ENCODE results near the gene EIPR1. TPM values are rescaled to one million over a fixed set of nuclear protein-coding genes. Genes with fewer than 3 reads are reported as not detected.

EIPR1 gene
- total RNA-seq, 1 donor from 2014 or later = 27.9 TPM

GRCh38 chr2:3162442-3163077, 215.1 kb downstream of the EIPR1 start:
- peaks cover 38% of the 10 kb centered on the region for H3K36me3 Mint-ChIP-seq
- no peaks in the 10 kb centered on the region for H3K27me3 Mint-ChIP-seq (ENCODE audit: low read depth)
- no peak for DNase-seq (ENCODE audit: low spot score in 2 of 2, unreplicated experiment in 2 of 2)
- H3K9me3 Mint-ChIP-seq = peaks cover 26% of the 10 kb centered on the region
- H3K4me3 Mint-ChIP-seq = no peak overlapping the region
- TF ChIP-seq, protein P1, sequence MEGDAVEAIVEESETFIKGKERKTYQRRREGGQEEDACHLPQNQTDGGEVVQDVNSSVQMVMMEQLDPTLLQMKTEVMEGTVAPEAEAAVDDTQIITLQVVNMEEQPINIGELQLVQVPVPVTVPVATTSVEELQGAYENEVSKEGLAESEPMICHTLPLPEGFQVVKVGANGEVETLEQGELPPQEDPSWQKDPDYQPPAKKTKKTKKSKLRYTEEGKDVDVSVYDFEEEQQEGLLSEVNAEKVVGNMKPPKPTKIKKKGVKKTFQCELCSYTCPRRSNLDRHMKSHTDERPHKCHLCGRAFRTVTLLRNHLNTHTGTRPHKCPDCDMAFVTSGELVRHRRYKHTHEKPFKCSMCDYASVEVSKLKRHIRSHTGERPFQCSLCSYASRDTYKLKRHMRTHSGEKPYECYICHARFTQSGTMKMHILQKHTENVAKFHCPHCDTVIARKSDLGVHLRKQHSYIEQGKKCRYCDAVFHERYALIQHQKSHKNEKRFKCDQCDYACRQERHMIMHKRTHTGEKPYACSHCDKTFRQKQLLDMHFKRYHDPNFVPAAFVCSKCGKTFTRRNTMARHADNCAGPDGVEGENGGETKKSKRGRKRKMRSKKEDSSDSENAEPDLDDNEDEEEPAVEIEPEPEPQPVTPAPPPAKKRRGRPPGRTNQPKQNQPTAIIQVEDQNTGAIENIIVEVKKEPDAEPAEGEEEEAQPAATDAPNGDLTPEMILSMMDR (IDR thresholded peaks at IDR 0.05; ENCODE audit: unreplicated experiment) = no peak
- H3K27ac Mint-ChIP-seq = no peak overlapping the region
- no peaks in the 10 kb centered on the region for H3K4me1 Mint-ChIP-seq

DNA sequence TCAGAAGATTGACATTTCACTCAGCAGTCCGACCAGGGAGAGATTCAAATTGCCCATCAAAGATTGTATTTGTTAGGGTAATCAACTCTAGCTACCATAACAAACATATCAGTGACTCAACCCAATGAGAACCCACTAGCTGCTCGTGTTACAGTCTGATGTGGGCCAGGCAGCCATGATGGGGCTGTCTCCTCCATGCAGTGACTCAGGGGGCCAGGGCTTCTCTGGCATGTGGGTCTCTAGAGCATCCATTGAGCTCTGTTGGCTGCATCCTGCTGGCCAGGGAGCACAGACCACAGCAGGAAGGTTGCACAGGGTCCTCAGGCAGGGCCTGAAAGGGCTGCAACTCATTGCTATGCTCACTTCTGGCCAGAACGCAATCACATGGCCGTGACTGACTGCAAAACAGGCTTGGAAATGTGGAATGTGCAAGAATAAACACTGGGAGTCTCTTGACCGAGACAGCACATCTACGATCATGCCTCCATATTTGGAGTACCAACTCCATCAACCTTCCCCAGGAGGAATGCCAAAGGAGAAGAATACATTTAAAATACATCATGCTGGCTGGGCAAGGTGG, 216.8 kb downstream of the EIPR1 start:
- DNase-seq (ENCODE audit: low spot score in 2 of 2, unreplicated experiment in 2 of 2) = no peak
- Mint-ChIP-seq H3K27ac (no peak overlapping the region), H3K9me3 (peaks cover 26% of the 10 kb centered on the region), H3K27me3 (ENCODE audit: low read depth) (no peaks in the 10 kb centered on the region), H3K4me3 (no peak overlapping the region), H3K36me3 (peaks cover 38% of the 10 kb centered on the region), H3K4me1 (no peaks in the 10 kb centered on the region)
- TF ChIP-seq, protein P1 (IDR thresholded peaks at IDR 0.05; ENCODE audit: unreplicated experiment) = no peak

GRCh38 chr2:3159782-3160545, 217.7 kb downstream of the EIPR1 start:
- Mint-ChIP-seq H3K4me3 (no peak overlapping the region), H3K27ac (no peak overlapping the region), H3K36me3 (peaks cover 33% of the 10 kb centered on the region), H3K4me1 (no peaks in the 10 kb centered on the region), H3K27me3 (ENCODE audit: low read depth) (no peaks in the 10 kb centered on the region), H3K9me3 (peaks cover 22% of the 10 kb centered on the region)
- DNase-seq (ENCODE audit: low spot score in 2 of 2, unreplicated experiment in 2 of 2) = no peak
- TF ChIP-seq, protein P1 (IDR thresholded peaks at IDR 0.05; ENCODE audit: unreplicated experiment) = no peak

DNA sequence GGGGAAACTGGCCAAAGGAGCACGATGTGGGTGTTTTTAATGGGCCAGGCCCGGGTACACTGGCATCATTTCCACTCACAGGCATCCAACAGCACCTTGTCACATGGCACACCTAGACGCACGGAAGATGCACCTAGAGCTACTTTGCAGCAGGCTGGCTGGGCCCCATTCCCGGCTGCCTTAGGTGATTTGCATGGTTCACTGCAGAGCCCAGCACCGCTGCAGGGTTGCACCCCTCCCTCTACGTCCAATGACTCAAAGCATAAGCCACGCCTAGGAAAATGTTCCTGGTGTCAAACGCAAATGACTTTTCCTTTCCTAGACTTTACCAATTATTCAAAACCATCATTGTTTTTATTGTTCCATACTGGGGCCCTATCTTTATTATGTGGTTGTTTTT, 222.9 kb downstream of the EIPR1 start:
- DNase-seq (ENCODE audit: low spot score in 2 of 2, unreplicated experiment in 2 of 2) = no peak
- no peak overlapping the region for H3K27ac Mint-ChIP-seq
- H3K4me3 Mint-ChIP-seq = no peak overlapping the region
- TF ChIP-seq, protein P1 (IDR thresholded peaks at IDR 0.05; ENCODE audit: unreplicated experiment) = no peak
- H3K27me3 Mint-ChIP-seq (ENCODE audit: low read depth) = no peaks in the 10 kb centered on the region
- H3K4me1 Mint-ChIP-seq = no peaks in the 10 kb centered on the region
- peaks cover 27% of the 10 kb centered on the region for H3K36me3 Mint-ChIP-seq
- peaks cover 15% of the 10 kb centered on the region for H3K9me3 Mint-ChIP-seq

GRCh38 chr2:3154146-3154545, 223.5 kb downstream of the EIPR1 start:
- Mint-ChIP-seq H3K4me1 (no peaks in the 10 kb centered on the region), H3K9me3 (peaks cover 15% of the 10 kb centered on the region), H3K27me3 (ENCODE audit: low read depth) (no peaks in the 10 kb centered on the region), H3K36me3 (peaks cover 27% of the 10 kb centered on the region), H3K4me3 (no peak overlapping the region), H3K27ac (no peak overlapping the region)
- DNase-seq (ENCODE audit: low spot score in 2 of 2, unreplicated experiment in 2 of 2) = no peak
- TF ChIP-seq, protein P1 (IDR thresholded peaks at IDR 0.05; ENCODE audit: unreplicated experiment) = no peak

Measured in mesothelial cell of epicardium (in vitro differentiated cells).